HEK293 (cell line): Measurements from ENCODE around the gene KNG1.

Source experiments
- CTCF ChIA-PET: fragments of 350-600 bp; formaldehyde crosslinking; extraction: SDS; loops from one replicate; lab custom pipeline; 2021; ENCODE audit warnings: antibody characterized with exemption; lab: Yijun Ruan, JAX
- POLR2A ChIA-PET: fragments of 300-600 bp; formaldehyde crosslinking; extraction: SDS; loops from one replicate; lab custom pipeline; 2020; ENCODE audit warnings: antibody characterized with exemption, inconsistent platforms; lab: Yijun Ruan, JAX
- H3K27ac ChIP-seq: fragments of 200-500 bp; sonication (Bioruptor generic); 2 replicates; pipeline ENCODE4 v1.5.1; 2014; ENCODE audit warnings: low read depth, low read length, control low read depth, inconsistent platforms; ENCODE audit errors: extremely low read depth
- H3K36me3 ChIP-seq, 2 experiments: fragments of 200-500 bp in 1 of 2; sonication (Bioruptor generic) in 1 of 2; 1 replicate in 1 of 2; 2 replicates in 1 of 2; pipeline ENCODE4 v1.5.1; 2014 to 2017; ENCODE audit warnings: inconsistent platforms in 2 of 2, low read length in 2 of 2; ENCODE audit not compliant: control insufficient read depth in 2 of 2, insufficient read depth in 1 of 2
- H3K4me1 ChIP-seq: fragments of 200-500 bp; sonication (Bioruptor generic); 2 replicates; pipeline ENCODE4 v1.5.1; 2014; ENCODE audit warnings: mild to moderate bottlenecking, low read length, inconsistent platforms; ENCODE audit not compliant: control insufficient read depth, insufficient read depth
- H3K4me3 ChIP-seq: 2 replicates; pipeline ENCODE4 v1.5.1; 2011; ENCODE audit warnings: low read depth, mild to moderate bottlenecking, control low read depth, low read length, moderate library complexity
- H3K9me3 ChIP-seq: fragments of 200-500 bp; sonication (Bioruptor generic); 2 replicates; pipeline ENCODE4 v1.5.1; 2014; ENCODE audit warnings: low read depth, low read length, inconsistent platforms; ENCODE audit not compliant: control insufficient read depth, insufficient read depth
- FEZF1 ChIP-seq: fragments of 450-650 bp; formaldehyde crosslinking; IDR thresholded peaks from 2 replicates; pipeline ENCODE4 v1.5.1; 2016; ENCODE audit warnings: missing biosample characterization, missing genetic modification characterization
- KLF10 ChIP-seq: fragments of 450-650 bp; IDR thresholded peaks from 2 replicates; pipeline ENCODE4 v1.5.1; 2018; ENCODE audit warnings: missing biosample characterization, mild to moderate bottlenecking, missing genetic modification characterization
- KLF8 ChIP-seq: fragments of 450-650 bp; formaldehyde crosslinking; IDR thresholded peaks from 2 replicates; pipeline ENCODE4 v1.5.1; 2016; ENCODE audit warnings: missing biosample characterization, missing genetic modification characterization
- KLF9 ChIP-seq: fragments of 450-650 bp; formaldehyde crosslinking; IDR thresholded peaks from 2 replicates; pipeline ENCODE4 v1.5.1; 2016; ENCODE audit warnings: missing biosample characterization, missing genetic modification characterization, low read depth
- SP3 ChIP-seq: fragments of 450-650 bp; formaldehyde crosslinking; IDR thresholded peaks from 2 replicates; pipeline ENCODE4 v1.5.1; 2016; ENCODE audit warnings: missing biosample characterization, missing genetic modification characterization
- ZFP69B ChIP-seq: fragments of 450-650 bp; formaldehyde crosslinking; IDR thresholded peaks from 2 replicates; pipeline ENCODE4 v1.5.1; 2016; ENCODE audit warnings: missing biosample characterization, missing genetic modification characterization
- ZNF112 ChIP-seq: fragments of 450-650 bp; formaldehyde crosslinking; IDR thresholded peaks from 2 replicates; pipeline ENCODE4 v1.5.0; 2017; ENCODE audit warnings: missing biosample characterization, missing genetic modification characterization
- ZNF155 ChIP-seq: fragments of 450-650 bp; formaldehyde crosslinking; IDR thresholded peaks from 2 replicates; pipeline ENCODE4 v1.5.1; 2016; ENCODE audit warnings: missing biosample characterization, missing genetic modification characterization
- ZNF239 ChIP-seq: fragments of 450-650 bp; formaldehyde crosslinking; IDR thresholded peaks from 2 replicates; pipeline ENCODE4 v1.5.1; 2016; ENCODE audit warnings: missing biosample characterization, missing genetic modification characterization
- ZNF266 ChIP-seq: fragments of 450-650 bp; formaldehyde crosslinking; IDR thresholded peaks from 2 replicates; pipeline ENCODE4 v1.5.1; 2016; ENCODE audit warnings: missing biosample characterization, missing genetic modification characterization, low read depth
- ZNF311 ChIP-seq: fragments of 450-650 bp; formaldehyde crosslinking; IDR thresholded peaks from 2 replicates; pipeline ENCODE4 v1.5.1; 2017; ENCODE audit warnings: missing biosample characterization, missing genetic modification characterization, borderline replicate concordance
- ZNF350 ChIP-seq: fragments of 450-650 bp; formaldehyde crosslinking; IDR thresholded peaks from 2 replicates; pipeline ENCODE4 v1.5.0; 2017; ENCODE audit warnings: missing biosample characterization, mild to moderate bottlenecking, missing genetic modification characterization
- ZNF354C ChIP-seq: fragments of 450-650 bp; formaldehyde crosslinking; IDR thresholded peaks from 2 replicates; pipeline ENCODE4 v1.5.1; 2016; ENCODE audit warnings: missing biosample characterization, missing genetic modification characterization, low read depth, borderline replicate concordance
- ZNF510 ChIP-seq: fragments of 450-650 bp; formaldehyde crosslinking; IDR thresholded peaks from 2 replicates; pipeline ENCODE4 v1.5.1; 2018; ENCODE audit warnings: mild to moderate bottlenecking, missing genetic modification characterization, missing biosample characterization; ENCODE audit not compliant: insufficient replicate concordance
- ZNF521 ChIP-seq: fragments of 450-650 bp; formaldehyde crosslinking; IDR thresholded peaks from 2 replicates; pipeline ENCODE4 v1.5.1; 2017; ENCODE audit warnings: missing biosample characterization, mild to moderate bottlenecking, missing genetic modification characterization
- ZNF548 ChIP-seq: fragments of 450-650 bp; formaldehyde crosslinking; IDR thresholded peaks from 2 replicates; pipeline ENCODE4 v1.5.1; 2016; ENCODE audit warnings: missing biosample characterization, missing genetic modification characterization
- ZNF561 ChIP-seq: fragments of 450-650 bp; IDR thresholded peaks from 2 replicates; pipeline ENCODE4 v1.5.1; 2018; ENCODE audit warnings: missing biosample characterization, missing genetic modification characterization, borderline replicate concordance
- ZNF670 ChIP-seq: fragments of 450-650 bp; formaldehyde crosslinking; IDR thresholded peaks from 2 replicates; pipeline ENCODE4 v1.5.1; 2016; ENCODE audit warnings: missing biosample characterization, missing genetic modification characterization, low read depth
- ZNF843 ChIP-seq: fragments of 450-650 bp; formaldehyde crosslinking; IDR thresholded peaks from 2 replicates; pipeline ENCODE4 v1.5.1; 2016; ENCODE audit warnings: missing biosample characterization, missing genetic modification characterization
- TF ChIP-seq, protein P1 (sequence below): fragments of 450-650 bp; formaldehyde crosslinking; IDR thresholded peaks from 2 replicates; pipeline ENCODE4 v1.5.1; 2017; ENCODE audit warnings: missing biosample characterization, missing genetic modification characterization
- TF ChIP-seq, protein P2 (sequence below): fragments of 450-650 bp; formaldehyde crosslinking; IDR thresholded peaks from 2 replicates; pipeline ENCODE4 v1.5.1; 2016; ENCODE audit warnings: missing biosample characterization, missing genetic modification characterization
- TF ChIP-seq, protein P3 (sequence below): fragments of 450-650 bp; formaldehyde crosslinking; IDR thresholded peaks from 2 replicates; pipeline ENCODE4 v1.5.1; 2016; ENCODE audit warnings: missing biosample characterization, missing genetic modification characterization, borderline replicate concordance
- TF ChIP-seq, protein P4 (sequence below): fragments of 450-650 bp; formaldehyde crosslinking; IDR thresholded peaks from 2 replicates; pipeline ENCODE4 v1.5.1; 2017; ENCODE audit warnings: missing biosample characterization, missing genetic modification characterization

The KNG1 gene

DNA sequence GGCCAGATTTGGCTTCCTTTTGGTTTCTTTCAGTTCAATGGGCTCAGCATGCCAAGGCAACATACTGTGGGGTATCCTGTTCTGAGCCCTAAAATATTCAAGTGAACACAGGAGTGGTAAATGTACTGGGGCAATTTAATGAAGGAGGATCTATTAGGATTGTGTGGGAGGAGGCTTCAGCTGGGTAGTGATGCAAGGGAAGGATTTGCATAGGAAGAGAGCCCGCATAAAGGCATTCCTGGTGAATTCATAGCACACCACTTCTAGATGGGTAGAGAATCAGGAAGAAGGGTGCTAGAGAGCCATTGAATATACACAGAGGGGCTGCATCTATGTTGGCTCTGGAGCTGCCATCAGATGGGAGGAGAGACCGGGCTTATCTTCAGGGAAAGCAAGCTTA lies 20.6 kb upstream of the KNG1 start:
- POLR2A ChIA-PET = no interaction called here
- CTCF ChIA-PET = no interaction called here
- Histone ChIP-seq H3K9me3 (no peaks in the 10 kb centered on the region), H3K36me3 (no peaks in the 10 kb centered on the region), H3K27ac (no peak overlapping the region)
- TF ChIP-seq ZNF354C (tag by site-specific recombination) (no peak), KLF10 (no peak), FEZF1 (no peak), ZNF311 (tag by site-specific recombination) (no peak), ZNF561 (tag by site-specific recombination) (no peak), ZNF239 (no peak), KLF9 (no peak)
- TF ChIP-seq, protein P1, sequence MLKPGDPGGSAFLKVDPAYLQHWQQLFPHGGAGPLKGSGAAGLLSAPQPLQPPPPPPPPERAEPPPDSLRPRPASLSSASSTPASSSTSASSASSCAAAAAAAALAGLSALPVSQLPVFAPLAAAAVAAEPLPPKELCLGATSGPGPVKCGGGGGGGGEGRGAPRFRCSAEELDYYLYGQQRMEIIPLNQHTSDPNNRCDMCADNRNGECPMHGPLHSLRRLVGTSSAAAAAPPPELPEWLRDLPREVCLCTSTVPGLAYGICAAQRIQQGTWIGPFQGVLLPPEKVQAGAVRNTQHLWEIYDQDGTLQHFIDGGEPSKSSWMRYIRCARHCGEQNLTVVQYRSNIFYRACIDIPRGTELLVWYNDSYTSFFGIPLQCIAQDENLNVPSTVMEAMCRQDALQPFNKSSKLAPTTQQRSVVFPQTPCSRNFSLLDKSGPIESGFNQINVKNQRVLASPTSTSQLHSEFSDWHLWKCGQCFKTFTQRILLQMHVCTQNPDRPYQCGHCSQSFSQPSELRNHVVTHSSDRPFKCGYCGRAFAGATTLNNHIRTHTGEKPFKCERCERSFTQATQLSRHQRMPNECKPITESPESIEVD (tag by site-specific recombination) = no peak
- TF ChIP-seq, protein P2, sequence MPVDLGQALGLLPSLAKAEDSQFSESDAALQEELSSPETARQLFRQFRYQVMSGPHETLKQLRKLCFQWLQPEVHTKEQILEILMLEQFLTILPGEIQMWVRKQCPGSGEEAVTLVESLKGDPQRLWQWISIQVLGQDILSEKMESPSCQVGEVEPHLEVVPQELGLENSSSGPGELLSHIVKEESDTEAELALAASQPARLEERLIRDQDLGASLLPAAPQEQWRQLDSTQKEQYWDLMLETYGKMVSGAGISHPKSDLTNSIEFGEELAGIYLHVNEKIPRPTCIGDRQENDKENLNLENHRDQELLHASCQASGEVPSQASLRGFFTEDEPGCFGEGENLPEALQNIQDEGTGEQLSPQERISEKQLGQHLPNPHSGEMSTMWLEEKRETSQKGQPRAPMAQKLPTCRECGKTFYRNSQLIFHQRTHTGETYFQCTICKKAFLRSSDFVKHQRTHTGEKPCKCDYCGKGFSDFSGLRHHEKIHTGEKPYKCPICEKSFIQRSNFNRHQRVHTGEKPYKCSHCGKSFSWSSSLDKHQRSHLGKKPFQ (tag by site-specific recombination) = no peak
- TF ChIP-seq, protein P3, sequence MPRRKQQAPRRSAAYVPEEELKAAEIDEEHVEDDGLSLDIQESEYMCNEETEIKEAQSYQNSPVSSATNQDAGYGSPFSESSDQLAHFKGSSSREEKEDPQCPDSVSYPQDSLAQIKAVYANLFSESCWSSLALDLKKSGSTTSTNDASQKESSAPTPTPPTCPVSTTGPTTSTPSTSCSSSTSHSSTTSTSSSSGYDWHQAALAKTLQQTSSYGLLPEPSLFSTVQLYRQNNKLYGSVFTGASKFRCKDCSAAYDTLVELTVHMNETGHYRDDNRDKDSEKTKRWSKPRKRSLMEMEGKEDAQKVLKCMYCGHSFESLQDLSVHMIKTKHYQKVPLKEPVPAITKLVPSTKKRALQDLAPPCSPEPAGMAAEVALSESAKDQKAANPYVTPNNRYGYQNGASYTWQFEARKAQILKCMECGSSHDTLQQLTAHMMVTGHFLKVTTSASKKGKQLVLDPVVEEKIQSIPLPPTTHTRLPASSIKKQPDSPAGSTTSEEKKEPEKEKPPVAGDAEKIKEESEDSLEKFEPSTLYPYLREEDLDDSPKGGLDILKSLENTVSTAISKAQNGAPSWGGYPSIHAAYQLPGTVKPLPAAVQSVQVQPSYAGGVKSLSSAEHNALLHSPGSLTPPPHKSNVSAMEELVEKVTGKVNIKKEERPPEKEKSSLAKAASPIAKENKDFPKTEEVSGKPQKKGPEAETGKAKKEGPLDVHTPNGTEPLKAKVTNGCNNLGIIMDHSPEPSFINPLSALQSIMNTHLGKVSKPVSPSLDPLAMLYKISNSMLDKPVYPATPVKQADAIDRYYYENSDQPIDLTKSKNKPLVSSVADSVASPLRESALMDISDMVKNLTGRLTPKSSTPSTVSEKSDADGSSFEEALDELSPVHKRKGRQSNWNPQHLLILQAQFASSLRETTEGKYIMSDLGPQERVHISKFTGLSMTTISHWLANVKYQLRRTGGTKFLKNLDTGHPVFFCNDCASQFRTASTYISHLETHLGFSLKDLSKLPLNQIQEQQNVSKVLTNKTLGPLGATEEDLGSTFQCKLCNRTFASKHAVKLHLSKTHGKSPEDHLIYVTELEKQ (tag by site-specific recombination) = no peak
- TF ChIP-seq, all 188 proteins: peak for 0
- Histone ChIP-seq H3K4me1 (no peaks in the 10 kb centered on the region), H3K4me3 (no peak overlapping the region)

DNA sequence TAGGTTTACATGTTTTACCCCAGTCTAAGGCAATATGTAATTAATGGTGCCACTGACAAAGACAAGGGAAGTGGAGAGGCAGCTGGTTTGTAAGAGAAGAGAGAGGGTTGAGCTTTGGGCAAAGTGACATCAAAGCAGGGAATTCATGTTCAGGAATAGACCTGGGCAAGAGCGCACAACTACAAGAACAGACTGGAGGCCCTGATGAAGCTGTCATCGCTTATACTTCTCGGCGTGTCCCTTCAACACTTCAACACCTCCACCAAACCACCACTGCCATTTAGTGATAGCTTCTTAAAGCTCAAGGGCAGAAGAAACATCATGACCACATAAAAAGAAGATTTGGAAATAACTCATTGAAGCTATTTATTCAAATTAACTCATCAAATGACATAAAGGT lies 19.6 kb upstream of the KNG1 start:
- Histone ChIP-seq H3K9me3 (no peaks in the 10 kb centered on the region), H3K4me1 (no peaks in the 10 kb centered on the region), H3K27ac (no peak overlapping the region), H3K36me3 (no peaks in the 10 kb centered on the region), H3K4me3 (no peak overlapping the region)
- TF ChIP-seq ZNF548 (no peak), ZNF521 (tag by site-specific recombination) (no peak), ZNF112 (tag by site-specific recombination) (no peak), ZNF350 (tag by site-specific recombination) (no peak), KLF8 (no peak), ZNF155 (tag by site-specific recombination) (no peak), ZFP69B (tag by site-specific recombination) (no peak), ZNF510 (tag by site-specific recombination) (no peak), ZNF266 (no peak), SP3 (tag by site-specific recombination) (no peak), ZNF670 (tag by site-specific recombination) (no peak), ZNF843 (tag by site-specific recombination) (no peak)
- TF ChIP-seq, protein P4, sequence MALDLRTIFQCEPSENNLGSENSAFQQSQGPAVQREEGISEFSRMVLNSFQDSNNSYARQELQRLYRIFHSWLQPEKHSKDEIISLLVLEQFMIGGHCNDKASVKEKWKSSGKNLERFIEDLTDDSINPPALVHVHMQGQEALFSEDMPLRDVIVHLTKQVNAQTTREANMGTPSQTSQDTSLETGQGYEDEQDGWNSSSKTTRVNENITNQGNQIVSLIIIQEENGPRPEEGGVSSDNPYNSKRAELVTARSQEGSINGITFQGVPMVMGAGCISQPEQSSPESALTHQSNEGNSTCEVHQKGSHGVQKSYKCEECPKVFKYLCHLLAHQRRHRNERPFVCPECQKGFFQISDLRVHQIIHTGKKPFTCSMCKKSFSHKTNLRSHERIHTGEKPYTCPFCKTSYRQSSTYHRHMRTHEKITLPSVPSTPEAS (tag by site-specific recombination) = no peak
- ChIA-PET CTCF (interaction anchor here (0.5 to 1.0 kb wide), 2 partner anchors 43 to 467 kb away, joined by 3 to 4 read pairs; no protein-coding TSS in a partner anchor), POLR2A (no interaction called here)
